Prostate gland (tissue), 2 donors: ENCODE data around the gene PSME2.

Experiments
- CTCF ChIP-seq, 4 experiments: fragments of 200-600 bp in 2 of 4; fragments of 450-650 bp in 2 of 4; sonication (generic) in 2 of 4; IDR thresholded peaks; 1 replicate in 3 of 4; 2 replicates in 1 of 4; pipeline ENCODE4 v1.5.1; 2016 to 2019; ENCODE audit warnings: antibody characterized with exemption in 4 of 4, mild to moderate bottlenecking in 2 of 4, moderate library complexity in 2 of 4
- POLR2A ChIP-seq: fragments of 450-650 bp; IDR thresholded peaks from one replicate; pipeline ENCODE4 v1.6.1; 2016; ENCODE audit warnings: antibody characterized with exemption, mild to moderate bottlenecking

DNA sequence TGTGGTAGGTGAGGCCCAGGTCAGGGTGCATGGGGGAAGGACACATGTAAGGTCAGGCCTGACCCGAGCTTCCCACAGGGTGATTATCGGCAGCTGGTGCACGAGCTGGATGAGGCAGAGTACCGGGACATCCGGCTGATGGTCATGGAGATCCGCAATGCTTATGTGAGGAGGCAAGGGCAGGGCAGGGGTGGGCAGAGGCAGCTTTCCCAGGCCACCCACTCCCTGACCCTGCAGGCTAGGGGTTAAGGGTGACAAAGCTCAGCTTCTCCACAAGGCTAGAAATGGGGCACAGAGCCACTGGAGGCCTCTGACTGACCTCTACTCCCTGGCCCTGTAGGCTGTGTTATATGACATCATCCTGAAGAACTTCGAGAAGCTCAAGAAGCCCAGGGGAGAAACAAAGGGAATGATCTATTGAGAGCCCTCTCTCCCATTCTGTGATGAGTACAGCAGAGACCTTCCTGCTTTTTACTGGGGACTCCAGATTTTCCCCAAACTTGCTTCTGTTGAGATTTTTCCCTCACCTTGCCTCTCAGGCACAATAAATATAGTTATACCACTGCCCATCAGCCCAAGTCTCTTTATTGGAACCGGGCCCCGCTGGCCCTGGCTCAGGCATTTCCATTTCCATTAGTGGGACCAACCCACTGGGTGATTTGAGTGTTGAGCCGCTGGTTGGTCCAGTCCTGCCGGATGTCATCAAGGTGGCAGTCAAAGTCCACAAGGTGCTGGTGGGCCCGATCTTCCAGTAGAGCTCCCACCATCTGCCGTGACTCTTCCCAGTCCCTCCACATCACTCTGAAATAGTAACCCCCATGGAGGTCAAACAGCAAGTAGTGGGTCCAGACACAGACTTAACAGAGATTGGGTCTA is 7.8 kb downstream of the PSME2 start:
- TF ChIP-seq CTCF (IDR thresholded peaks at IDR 0.05): no peak
- TF ChIP-seq POLR2A: no peak
